Measurements from ENCODE around the gene TASP1. TPM values are rescaled to one million over a fixed set of nuclear protein-coding genes. Genes with fewer than 3 reads are reported as not detected.

The TASP1 gene
- total and polyA plus RNA-seq, 4 donors, result 2.5 to 10.0 (median 4.7) TPM

DNA sequence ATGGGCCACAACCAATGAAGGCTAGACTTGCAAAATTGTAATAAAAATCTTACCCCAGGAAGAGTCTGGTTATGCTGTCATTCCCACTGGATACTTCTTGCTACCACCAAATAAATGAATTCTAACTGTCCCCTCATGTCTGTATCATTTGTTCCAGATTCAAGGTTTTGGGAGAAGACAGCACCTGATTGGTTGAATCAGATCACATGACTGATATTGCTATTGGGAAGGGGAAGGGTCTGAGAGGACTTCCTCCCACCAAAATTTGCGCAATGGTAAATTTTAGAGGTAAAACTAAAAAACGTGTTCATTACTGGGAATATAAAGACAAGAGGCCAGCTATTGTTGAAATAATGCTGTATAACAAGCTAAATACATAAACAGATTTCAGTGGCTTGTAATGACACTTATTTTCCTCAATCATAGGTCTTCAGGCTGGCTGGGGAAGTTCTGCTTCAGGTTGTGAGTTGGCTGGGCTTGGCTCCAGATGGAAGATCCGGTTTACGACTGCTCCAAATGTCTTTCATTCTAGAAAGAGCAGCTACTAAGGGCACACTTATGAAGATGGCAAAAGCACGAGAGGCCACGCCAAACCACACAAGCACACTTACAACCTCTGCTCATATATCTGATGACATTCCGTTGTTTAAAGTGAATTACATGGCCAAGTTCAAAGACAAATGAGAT, 27.1 kb upstream of the TASP1 start:
- Histone ChIP-seq H3K36me3 (ENCODE audit: control insufficient read depth in 4 of 4, insufficient read depth in 3 of 4, low read depth in 1 of 4, low read length in 3 of 4) (no peaks in the 10 kb centered on the region), H3K9me3 (ENCODE audit: control insufficient read depth in 4 of 4, low read length in 3 of 4) (no peaks in the 10 kb centered on the region), H3K4me3 (ENCODE audit: low read depth in 1 of 3, low read length in 3 of 3) (no peak overlapping the region), H3K27me3 (ENCODE audit: control insufficient read depth in 4 of 4, insufficient read depth in 4 of 4, low read length in 3 of 4) (no peaks in the 10 kb centered on the region), H3K27ac (ENCODE audit: low read depth in 1 of 2, low read length in 2 of 2) (no peak overlapping the region), H3K9ac (ENCODE audit: low read depth in 1 of 2, low read length in 2 of 2) (no peak overlapping the region), H3K4me1 (ENCODE audit: control insufficient read depth in 4 of 4, insufficient read depth in 4 of 4, low read length in 3 of 4) (no peaks in the 10 kb centered on the region)
- DNase-seq (ENCODE audit: low spot score), result no peak
- TF ChIP-seq EGR1 (IDR thresholded peaks at IDR 0.05; ENCODE audit: low read depth in 2 of 2) (no peak), JUND (IDR thresholded peaks at IDR 0.05) (no peak), YY1 (IDR thresholded peaks at IDR 0.05) (no peak), ATF3 (IDR thresholded peaks at IDR 0.05) (no peak), FOXA1 (IDR thresholded peaks at IDR 0.05) (no peak), HNF4G (IDR thresholded peaks at IDR 0.05) (no peak), RXRA (IDR thresholded peaks at IDR 0.05) (no peak)
- TF ChIP-seq, protein P1, sequence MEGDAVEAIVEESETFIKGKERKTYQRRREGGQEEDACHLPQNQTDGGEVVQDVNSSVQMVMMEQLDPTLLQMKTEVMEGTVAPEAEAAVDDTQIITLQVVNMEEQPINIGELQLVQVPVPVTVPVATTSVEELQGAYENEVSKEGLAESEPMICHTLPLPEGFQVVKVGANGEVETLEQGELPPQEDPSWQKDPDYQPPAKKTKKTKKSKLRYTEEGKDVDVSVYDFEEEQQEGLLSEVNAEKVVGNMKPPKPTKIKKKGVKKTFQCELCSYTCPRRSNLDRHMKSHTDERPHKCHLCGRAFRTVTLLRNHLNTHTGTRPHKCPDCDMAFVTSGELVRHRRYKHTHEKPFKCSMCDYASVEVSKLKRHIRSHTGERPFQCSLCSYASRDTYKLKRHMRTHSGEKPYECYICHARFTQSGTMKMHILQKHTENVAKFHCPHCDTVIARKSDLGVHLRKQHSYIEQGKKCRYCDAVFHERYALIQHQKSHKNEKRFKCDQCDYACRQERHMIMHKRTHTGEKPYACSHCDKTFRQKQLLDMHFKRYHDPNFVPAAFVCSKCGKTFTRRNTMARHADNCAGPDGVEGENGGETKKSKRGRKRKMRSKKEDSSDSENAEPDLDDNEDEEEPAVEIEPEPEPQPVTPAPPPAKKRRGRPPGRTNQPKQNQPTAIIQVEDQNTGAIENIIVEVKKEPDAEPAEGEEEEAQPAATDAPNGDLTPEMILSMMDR (IDR thresholded peaks at IDR 0.05; ENCODE audit: low read depth, low read length, missing input control), result no peak
- TF ChIP-seq, protein P2, sequence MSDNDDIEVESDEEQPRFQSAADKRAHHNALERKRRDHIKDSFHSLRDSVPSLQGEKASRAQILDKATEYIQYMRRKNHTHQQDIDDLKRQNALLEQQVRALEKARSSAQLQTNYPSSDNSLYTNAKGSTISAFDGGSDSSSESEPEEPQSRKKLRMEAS (IDR thresholded peaks at IDR 0.05), result no peak
- TF ChIP-seq, protein P3, sequence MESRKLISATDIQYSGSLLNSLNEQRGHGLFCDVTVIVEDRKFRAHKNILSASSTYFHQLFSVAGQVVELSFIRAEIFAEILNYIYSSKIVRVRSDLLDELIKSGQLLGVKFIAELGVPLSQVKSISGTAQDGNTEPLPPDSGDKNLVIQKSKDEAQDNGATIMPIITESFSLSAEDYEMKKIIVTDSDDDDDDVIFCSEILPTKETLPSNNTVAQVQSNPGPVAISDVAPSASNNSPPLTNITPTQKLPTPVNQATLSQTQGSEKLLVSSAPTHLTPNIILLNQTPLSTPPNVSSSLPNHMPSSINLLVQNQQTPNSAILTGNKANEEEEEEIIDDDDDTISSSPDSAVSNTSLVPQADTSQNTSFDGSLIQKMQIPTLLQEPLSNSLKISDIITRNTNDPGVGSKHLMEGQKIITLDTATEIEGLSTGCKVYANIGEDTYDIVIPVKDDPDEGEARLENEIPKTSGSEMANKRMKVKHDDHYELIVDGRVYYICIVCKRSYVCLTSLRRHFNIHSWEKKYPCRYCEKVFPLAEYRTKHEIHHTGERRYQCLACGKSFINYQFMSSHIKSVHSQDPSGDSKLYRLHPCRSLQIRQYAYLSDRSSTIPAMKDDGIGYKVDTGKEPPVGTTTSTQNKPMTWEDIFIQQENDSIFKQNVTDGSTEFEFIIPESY (IDR thresholded peaks at IDR 0.05), result no peak
- TF ChIP-seq, protein P4, sequence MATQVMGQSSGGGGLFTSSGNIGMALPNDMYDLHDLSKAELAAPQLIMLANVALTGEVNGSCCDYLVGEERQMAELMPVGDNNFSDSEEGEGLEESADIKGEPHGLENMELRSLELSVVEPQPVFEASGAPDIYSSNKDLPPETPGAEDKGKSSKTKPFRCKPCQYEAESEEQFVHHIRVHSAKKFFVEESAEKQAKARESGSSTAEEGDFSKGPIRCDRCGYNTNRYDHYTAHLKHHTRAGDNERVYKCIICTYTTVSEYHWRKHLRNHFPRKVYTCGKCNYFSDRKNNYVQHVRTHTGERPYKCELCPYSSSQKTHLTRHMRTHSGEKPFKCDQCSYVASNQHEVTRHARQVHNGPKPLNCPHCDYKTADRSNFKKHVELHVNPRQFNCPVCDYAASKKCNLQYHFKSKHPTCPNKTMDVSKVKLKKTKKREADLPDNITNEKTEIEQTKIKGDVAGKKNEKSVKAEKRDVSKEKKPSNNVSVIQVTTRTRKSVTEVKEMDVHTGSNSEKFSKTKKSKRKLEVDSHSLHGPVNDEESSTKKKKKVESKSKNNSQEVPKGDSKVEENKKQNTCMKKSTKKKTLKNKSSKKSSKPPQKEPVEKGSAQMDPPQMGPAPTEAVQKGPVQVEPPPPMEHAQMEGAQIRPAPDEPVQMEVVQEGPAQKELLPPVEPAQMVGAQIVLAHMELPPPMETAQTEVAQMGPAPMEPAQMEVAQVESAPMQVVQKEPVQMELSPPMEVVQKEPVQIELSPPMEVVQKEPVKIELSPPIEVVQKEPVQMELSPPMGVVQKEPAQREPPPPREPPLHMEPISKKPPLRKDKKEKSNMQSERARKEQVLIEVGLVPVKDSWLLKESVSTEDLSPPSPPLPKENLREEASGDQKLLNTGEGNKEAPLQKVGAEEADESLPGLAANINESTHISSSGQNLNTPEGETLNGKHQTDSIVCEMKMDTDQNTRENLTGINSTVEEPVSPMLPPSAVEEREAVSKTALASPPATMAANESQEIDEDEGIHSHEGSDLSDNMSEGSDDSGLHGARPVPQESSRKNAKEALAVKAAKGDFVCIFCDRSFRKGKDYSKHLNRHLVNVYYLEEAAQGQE (IDR thresholded peaks at IDR 0.05), result no peak
- 84% methylated on average over 7 of the region's 7 CpGs for WGBS

DNA sequence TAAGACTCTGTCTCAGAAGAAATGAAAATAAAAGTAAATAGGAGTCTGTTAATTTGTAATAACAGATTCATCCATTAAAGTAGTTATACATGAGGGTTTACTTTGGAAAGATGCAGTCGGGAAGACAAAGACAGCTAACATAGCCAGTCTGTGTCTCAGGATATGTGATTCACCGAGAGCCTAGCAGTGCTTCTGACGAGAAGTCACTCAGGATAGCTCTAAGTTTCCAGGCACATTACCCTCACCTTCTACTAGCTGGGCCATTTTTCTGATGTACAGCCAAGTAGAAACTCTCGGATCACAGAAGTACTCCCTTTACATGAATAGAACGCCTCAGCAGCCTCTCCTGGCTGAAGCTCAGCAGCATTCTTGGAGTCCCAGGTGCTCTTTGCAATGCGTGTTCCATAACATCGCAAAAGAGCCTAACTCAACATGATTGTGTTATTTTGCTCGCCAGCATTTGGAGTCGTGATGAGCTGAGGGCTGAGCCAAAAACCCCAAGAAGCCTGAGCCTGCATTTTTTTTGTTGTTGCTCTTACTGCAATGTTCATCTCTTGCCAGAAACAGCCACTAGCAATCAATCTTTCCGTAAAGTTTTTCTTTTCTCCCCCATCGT, 22.4 kb upstream of the TASP1 start:
- DNase-seq (ENCODE audit: low spot score), result no peak
- Histone ChIP-seq H3K9me3 (ENCODE audit: control insufficient read depth in 4 of 4, low read length in 3 of 4) (no peaks in the 10 kb centered on the region), H3K27me3 (ENCODE audit: control insufficient read depth in 4 of 4, insufficient read depth in 4 of 4, low read length in 3 of 4) (no peaks in the 10 kb centered on the region), H3K9ac (ENCODE audit: low read depth in 1 of 2, low read length in 2 of 2) (no peak overlapping the region), H3K27ac (ENCODE audit: low read depth in 1 of 2, low read length in 2 of 2) (no peak overlapping the region), H3K4me3 (ENCODE audit: low read depth in 1 of 3, low read length in 3 of 3) (no peak overlapping the region), H3K4me1 (ENCODE audit: control insufficient read depth in 4 of 4, insufficient read depth in 4 of 4, low read length in 3 of 4) (peaks cover 0 to 3% (median 0%) of the 10 kb centered on the region in 4 donors), H3K36me3 (ENCODE audit: control insufficient read depth in 4 of 4, insufficient read depth in 3 of 4, low read depth in 1 of 4, low read length in 3 of 4) (no peaks in the 10 kb centered on the region)
- WGBS, result 70% methylated on average over 11 of the region's 11 CpGs
- TF ChIP-seq, protein P4 (IDR thresholded peaks at IDR 0.05), result no peak
- TF ChIP-seq, protein P1 (IDR thresholded peaks at IDR 0.05; ENCODE audit: low read depth, low read length, missing input control), result no peak
- TF ChIP-seq RAD21 (IDR thresholded peaks at IDR 0.05), result no peak
- TF ChIP-seq, protein P3 (IDR thresholded peaks at IDR 0.05), result no peak
- TF ChIP-seq NR2F2 (IDR thresholded peaks at IDR 0.05), result no peak
